Measurements from ENCODE around the gene PPP4R2.

The PPP4R2 gene

DNA sequence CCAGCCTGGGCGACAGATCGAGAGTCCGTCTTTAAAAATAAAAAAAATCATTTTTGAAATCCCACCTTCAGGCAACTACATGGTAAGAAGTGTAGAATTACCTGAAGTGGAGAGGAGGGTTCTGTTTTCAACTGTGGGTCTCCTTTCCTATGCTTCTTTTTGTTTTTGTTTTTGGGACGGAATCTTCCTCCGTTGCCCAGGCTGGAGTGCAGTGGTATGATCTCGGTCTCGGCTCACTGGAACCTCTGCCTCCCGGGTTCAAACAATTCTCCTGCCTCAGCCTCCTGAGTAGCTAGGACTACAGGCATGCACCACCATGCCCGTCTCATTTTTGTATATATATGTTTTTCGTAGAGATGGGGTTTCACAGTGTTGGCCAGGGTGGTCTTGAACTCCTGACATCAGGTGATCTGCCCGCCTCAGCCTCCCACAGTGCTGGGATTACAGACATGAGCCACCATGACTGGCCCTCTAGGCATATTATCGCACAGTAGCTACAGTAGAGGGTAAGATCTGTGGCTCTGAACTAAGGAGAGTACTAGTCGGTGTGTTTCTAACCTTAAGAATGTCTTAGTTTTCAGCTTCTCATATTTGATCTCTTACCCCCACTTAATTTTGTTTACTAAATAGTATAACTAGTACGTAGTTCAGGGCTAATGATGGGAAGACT lies 73.3 kb downstream of the PPP4R2 start:
- DNase-seq (ENCODE audit: low read depth in 3 of 3) = no peak

DNA sequence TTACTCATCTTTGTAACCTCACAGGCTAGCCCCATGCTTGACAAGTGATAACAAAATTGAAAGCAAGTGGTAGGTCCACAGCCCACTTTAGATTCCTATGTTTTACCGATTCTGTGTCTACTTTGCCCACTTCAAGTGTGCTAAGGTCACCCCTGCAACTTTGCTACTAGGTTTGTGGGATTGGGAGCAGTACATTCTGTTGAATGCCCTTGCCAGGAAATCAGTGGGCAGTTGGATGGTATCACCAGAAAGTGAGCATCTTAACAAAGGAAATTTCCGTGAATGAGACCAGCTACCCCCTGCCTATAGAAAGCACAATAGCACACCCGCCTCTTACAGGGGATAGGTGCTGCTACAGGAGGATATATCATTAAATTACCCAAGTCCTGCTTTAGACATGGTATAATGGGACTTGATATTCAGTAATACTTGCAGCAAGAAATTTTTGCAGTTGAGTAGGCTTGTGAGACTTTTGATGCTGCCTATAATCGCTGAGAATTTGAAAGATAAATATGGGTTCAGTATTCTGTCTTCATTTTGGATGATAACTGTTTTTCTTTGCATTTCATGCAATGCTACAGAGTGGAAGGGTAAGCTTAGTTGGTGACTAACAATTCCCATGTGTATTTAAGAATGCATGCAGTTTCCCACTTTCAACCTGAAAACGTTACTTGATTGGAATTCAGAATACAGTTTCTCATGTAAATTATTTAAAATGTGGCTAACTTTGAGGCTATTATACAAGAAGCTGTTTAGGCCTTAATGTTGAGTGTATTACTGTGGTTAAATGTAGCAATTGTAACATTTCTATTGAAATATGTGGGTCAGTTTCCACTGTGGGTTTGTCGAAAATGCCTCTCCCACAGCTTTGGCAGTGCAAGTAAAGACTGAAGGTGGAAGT lies 74.3 kb downstream of the PPP4R2 start:
- no peak for DNase-seq (ENCODE audit: low read depth in 3 of 3)

DNA sequence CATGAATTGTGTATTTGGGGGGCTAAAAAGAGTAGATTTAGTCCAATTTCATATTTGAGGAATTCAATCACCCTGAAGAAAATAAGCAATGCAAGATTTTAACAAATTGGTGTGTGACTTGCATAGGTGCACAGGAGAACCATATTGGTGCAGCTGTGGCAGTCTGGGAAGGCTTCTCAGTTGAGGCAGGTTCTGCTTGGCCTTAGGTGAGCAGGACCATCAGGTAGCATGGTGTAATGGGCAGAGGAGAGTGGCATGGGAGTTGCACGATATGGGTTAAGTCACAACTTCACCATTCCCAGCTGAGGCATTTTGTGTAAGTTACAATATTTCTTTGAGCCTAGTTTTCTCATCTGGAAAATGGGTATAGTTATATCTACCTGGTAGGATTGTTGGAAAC lies 75.3 kb downstream of the PPP4R2 start:
- DNase-seq (ENCODE audit: low read depth in 3 of 3) = no peak

DNA sequence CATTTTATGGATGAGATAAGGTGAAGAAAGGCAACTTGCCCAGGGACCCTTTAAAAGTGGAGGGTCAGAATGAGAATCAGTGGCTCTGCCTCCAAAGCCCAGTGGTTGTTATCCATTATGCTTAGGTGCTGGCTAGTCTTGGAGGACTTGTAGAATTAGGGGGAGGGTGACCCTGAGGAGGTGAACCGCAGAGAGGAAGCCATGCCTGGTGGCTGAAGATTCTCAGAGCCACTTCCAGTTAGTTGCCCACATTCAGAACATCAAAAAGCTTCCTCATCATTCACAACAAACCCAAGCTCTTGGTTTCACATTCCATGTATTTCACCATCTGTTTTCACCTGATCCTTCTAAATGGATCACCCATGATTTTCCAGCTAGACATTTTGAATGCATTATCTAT lies 76.0 kb downstream of the PPP4R2 start:
- DNase-seq (ENCODE audit: low read depth in 3 of 3) = no peak

DNA sequence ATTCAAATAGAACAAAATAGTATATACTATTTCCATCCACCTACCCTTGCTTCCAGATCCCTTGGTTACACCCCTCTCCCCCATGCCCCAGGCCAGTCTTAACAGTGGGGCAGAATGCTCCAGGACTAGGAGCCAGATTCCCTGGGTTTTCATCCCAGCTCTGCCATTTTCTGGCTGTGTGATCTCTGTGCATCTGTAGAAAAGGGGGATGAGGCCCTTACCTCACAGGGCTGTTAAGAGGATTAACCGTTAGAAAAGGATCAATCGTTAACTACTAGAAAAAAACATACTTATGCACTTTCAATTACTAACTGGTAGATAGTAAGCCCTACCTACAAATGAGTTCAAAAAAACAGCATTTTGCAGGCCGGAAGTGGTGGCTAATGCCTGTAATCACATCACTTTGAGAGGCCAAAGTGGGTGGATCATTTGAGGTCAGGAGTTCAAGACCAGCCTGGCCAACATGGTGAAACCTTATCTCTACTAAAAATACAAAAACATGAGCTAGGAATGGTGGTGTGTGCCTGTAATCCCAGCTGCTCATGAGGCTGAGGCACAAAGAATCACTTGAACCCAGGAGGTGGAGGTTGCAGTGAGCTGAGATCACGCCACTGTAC lies 76.6 kb downstream of the PPP4R2 start:
- no peak for DNase-seq (ENCODE audit: low read depth in 3 of 3)

DNA sequence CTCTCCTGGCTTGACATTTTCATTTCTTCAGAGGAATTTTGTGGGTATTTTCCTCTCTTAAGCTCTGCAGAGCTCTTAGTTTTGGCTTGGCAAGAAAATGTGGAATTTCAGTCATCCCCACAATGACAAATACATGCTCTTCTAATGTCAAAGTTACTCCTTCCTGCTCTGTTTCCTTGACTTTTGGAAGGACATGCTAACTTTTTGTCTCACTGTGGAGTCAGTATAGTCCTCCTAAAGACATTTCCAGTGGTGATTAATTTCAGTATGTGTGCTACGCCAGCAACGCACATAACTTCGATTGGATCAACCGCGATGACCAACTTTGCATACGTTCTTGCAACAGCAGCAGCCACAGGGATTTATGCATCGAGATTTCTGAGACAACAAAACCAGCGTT lies 78.2 kb downstream of the PPP4R2 start:
- no peak for DNase-seq (ENCODE audit: low read depth in 3 of 3)

DNA sequence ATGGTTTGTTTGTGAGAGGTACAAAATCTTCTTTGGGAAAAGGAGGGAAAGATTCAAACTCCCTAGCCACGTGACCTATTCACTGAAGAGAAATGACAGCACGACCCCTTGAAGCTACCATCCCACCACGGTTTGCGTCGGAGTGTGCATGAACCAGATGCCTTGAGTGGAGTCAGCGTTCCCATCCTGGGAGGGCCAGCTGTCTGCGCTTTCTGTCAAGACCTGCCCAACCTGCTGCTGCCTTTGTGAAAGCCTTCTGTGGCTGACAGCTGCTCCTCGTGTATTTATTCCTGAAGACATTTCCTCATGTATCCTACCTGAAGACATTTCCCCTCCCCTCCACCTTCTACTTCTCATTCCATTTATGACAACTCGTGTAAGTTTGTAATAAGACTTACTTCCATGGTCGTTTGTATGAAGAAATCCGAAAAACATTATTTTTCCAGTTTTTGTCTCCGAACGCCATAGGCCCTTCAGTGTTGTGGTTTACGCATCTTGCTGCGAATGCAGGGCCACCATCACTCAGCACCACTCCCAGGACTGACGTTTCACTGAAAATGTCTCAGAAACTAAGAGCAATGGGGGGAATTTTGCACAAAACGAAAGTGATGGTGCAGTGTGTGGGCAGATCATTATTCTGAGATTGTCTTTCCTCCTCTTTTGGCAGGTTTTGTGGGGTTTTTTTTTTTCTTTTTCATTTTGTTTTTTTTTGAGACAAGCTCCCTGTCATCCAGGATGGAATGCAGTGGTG lies 83.8 kb downstream of the PPP4R2 start:
- DNase-seq (ENCODE audit: low read depth in 3 of 3) = no peak

DNA sequence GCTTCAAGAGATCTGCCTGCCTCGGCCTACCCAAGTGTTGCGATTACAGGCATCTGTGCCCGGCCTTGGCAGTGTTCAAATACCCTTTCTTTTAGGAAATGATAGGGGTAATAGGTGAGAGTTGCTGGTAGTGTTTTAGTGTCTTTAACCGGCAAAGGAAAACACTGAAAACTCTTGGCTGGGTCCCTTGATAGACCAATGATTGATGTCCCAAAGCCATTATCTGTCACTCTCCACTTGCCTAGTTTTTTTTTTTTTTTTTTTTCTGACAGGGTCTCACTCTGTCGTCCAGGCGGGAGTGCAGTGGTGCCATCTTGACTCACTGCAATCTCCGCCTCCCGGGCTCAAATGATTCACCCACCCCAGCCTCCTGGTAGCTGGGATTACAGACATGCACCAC lies 84.5 kb downstream of the PPP4R2 start:
- DNase-seq (ENCODE audit: low read depth in 3 of 3) = no peak

DNA sequence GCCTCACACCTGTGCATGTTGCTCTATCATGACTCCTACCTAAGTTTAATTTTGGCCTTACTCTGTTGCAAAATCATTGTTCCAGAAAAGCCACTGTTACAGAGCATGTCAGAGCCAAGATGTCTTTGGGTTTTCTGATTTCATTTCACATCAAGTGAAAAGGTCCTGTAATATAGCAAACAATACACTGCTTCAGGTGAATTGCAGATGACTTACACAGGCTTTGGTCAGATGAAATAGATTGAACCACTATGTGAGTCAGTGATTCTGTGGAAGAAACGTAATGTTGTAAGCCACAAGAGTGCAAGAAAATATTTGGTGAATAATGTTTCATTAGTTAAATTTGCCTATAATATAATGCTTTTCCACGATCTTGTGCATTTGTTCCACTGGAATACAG lies 87.6 kb downstream of the PPP4R2 start:
- no peak for DNase-seq (ENCODE audit: low read depth in 3 of 3)

DNA sequence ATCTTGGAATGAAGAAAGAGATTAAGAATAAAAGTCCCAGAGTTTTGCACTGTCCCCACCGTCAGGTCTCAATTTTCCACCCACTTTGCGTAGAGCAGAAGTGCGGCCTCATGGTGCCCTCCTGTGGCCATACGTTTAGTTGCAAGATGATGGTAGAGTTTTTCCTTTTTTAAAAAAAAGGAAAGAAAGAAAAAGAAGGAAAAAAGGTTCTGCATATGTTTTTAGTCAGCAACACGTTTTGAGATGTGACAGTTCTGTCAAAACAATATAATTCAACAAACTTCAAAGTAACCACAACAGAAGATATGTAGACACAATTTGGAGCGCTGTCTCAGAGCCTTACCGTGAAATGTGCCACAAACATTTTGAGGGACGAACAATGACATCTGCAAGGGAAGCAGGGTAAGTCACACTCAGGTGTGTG lies 89.5 kb downstream of the PPP4R2 start:
- DNase-seq (ENCODE audit: low read depth in 3 of 3) = peak in 2 of 3 donors; percentile 27 to 33

DNA sequence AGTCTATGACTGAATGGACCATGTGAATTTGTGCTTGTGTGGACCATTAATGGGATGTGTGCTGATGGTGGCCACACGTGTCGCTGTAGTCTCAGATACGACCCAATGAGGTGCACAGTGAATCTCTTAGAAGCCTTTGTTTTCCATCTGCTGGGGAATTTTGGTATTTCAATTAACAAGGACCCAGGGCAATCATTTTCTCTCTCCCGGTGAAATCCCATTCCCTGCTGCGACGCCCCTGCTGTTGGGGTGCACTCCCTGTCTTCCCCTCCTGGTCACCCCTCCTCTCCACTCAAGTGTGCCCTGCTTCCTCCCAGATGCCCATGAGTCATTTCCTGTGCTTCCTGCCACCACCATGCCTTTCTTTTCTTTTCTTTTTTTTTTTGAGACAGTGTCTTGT lies 97.5 kb downstream of the PPP4R2 start:
- DNase-seq (ENCODE audit: low read depth in 3 of 3) = no peak

DNA sequence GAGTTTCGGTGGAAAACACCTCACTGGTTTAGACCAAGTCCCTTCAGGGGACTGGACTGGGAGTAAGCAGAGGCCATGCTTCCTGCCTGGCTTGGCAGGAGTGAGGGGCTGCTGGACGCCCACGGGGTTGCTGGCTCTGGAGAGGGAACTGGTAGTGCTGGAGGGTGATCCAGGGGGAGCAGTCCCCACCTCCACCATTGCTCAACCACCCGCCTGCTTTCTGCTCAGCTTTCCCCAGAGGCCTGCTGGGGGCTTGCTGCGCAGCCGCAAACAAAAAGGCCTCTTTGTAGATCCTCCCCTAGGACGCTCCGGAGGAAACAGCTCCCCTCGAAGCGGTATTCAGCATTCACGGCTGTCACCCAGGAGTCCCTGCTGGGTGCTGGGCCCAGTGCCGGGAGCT lies 98.3 kb downstream of the PPP4R2 start:
- DNase-seq (ENCODE audit: low read depth in 3 of 3) = no peak

DNA sequence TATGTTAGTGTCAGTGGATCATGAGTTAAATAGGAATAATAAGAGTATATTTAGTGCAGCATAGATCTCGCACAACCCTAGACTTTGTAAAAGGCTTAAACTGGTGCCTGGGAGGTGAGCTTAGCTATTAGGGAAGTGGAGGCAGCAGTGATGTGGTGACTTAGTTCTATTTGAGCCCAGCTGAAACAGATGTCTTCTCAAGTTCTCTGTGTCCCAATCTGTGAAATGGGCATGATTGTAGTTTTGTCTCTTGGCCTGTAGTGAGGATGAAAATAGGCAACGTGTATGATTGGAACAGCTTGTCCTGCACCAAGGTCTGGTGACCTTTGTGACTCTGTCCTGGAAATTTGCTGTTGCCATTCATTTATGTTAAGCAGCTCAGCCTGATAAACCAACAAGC lies 99.6 kb downstream of the PPP4R2 start:
- no peak for DNase-seq (ENCODE audit: low read depth in 3 of 3)

DNA sequence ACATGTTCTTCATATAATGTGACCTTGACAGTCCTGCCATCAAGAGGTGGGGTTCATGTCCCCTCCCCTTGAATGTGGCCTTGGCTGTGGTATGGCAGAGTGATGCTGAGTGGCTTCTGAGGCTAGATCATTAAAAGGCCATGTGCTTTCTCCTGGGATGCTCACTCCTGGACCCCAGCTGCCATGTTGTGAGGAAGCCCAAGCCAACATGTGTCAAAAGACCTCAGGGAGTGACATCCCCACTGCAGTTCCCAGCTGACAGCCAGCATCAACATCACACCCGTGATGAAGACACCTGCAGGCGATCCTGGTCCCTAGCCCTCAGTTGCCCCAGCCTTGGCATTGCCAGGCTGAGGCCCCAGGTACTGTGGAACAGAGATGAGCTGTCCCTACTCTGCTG lies 101.4 kb downstream of the PPP4R2 start:
- DNase-seq (ENCODE audit: low read depth in 3 of 3) = no peak

DNA sequence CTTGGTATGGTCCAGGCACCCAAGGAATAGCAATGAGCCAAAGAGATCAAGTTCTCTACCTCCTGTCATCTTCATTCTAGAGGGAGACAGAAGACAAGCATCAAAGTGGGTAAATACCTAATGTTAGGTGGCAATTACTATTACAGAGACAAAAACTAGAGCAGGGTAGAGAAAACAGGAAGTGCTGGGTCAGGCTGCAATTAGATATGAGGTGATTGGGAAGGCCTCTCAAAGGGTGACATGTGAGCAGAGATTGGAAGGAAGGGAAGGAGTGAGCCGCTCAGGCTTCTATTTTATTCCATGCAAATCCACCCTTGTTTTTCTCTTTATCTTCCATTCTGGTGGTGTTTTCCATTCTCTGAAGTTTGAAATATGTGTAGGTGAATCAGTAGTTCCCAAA lies 102.3 kb downstream of the PPP4R2 start:
- DNase-seq (ENCODE audit: low read depth in 3 of 3) = no peak

DNA sequence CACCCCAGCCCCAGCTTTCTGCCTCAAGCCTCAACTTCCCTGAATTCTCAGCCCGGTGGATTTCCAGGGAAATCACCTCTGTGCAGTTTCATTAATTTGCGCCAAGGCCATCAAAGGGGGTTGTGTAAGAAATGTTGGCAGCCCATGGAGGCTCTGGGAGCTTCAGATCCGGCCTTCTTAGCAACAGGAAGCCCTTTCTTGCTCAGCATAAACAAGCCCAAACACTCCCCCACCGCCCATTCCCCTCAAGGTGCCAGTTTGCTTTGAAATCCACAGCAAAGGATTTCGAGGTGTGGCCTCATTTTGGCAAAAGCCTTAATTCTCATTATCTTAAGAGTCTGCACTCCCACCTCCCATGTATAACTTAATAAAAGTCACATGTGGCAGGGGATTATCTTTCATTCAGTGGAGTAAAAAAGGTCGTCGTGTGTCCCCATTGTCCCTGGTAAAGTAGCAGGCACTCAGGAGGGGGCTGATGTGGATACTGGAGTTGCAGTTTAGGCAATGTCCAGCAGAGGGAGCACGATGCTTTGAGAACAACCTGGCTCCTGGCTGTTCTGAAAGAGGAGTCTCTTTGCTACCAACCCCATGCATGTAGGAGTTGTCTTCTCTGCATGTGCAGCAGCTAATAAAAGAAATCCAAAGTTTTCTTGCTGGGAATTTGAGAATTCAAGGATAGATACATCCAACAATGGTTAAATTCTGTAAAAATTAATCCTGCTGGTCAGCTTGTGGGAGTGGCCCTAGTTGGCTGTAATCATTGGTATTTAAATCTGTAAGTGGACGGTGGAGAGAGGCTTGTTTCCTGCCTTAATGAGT lies 104.3 kb downstream of the PPP4R2 start:
- DNase-seq (ENCODE audit: low read depth in 3 of 3) = peak; percentile 55 to 72 (median 67)

DNA sequence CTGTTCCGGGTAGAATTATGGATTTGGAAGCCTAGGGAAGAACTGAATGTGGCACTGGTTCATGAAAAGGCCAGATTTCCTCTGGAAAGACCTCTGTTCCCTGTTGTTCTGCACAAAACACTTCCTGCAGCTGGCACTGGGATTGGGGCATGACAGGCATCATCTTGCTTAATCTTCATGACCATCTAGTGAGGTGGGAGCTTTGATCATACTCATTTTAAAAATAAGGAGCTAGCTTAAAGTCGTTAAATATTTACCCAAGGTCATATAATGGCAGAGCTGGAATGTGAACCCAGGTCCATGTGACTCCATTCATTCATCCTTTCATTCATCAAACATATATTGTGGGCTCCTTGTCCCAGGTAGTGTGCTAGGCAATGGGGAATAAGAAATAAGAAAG lies 105.3 kb downstream of the PPP4R2 start:
- DNase-seq (ENCODE audit: low read depth in 3 of 3) = no peak

DNA sequence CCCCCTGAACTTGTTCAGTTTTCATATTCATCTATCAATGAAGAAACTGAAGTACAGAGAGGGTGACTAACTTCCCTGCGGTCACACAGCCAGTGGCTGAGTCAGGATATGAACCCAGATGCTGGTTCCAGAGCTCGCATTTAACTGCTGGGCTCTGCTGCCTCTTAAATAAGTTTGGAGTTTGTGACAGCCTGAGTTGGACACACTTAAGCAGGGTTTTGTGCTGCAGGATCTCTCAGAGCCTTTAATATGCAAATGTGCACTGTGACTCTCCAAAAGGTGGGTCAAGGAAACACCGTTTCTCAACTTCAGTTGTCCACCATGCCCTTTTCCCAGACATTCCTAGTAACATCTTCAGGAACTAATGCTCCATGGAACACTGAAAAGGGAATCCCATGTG lies 110.6 kb downstream of the PPP4R2 start:
- no peak for DNase-seq (ENCODE audit: low read depth in 3 of 3)

DNA sequence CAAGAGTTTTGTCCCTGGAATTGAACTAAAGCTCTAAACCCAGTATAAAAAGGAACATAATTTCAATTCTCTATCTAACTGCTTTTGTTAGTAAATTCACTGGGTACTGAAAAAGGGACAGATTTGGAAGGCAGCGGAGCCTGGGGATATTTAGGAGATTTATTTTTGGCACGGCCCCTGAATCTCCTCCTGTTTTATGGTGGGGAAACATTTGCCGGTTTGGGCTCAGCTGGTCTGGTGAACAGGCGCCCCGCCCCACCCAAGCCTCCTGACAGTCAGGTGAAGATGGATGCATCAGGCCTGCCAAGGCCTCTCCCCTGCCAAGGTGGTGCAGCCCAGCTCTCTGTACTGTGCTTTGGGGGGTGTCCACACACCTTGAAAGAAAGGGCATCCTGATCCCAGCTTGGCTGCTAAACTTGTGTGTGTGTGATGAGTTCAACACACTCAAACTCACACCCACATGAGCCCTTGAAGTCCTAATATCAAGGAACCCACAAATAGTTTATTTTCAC lies 111.1 kb downstream of the PPP4R2 start:
- no peak for DNase-seq (ENCODE audit: low read depth in 3 of 3)

DNA sequence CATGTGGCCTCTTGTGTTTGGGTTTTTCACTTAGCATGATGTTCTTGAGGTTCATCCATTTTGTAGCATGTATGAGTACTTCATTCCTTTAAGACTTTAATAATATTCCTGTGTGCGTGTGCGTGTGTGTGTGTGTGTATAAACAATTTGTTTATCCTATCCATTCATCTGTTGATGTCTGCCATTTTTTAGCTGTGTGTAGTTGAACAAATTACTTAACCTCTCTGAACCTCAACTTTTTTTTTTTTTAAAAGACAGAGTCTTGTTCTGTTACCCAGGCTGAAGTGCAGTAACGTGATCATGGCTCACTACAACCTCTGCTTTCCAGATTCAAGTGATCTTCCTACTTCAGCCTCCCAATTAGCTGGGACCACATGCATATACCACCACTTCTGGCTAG lies 112.1 kb downstream of the PPP4R2 start:
- no peak for DNase-seq (ENCODE audit: low read depth in 3 of 3)

DNA sequence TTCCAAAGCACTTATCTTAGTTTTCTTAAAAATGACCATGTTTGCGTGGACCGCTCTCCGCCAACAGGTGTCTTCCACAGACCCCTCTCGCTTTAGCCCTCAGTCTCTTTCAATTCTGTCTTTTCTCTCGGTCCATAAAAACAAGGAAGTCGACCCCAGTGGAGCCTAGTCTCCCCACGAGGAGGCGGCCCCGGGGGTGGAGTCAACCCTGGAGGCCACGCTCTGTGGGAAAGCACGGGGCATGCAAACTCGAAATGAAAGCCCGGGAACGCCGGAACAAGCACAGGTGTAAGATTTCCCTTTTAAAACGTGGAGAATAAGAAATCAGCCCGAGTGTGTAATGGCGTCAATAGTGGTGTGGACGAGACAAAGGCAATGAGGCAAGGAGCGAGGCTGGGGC lies 113.9 kb downstream of the PPP4R2 start:
- DNase-seq (ENCODE audit: low read depth in 3 of 3) = no peak
